Mesenchymal stem cell (in vitro differentiated cells and primary cell): ENCODE results near the gene TNIP1.

Source experiments
- DNase-seq: peaks from one replicate; pipeline ENCODE4 v3.0.0-alpha.2; 2013
- H2AFZ ChIP-seq: one replicate; pipeline ENCODE4 v1.6.1; 2013; ENCODE audit warnings: low read depth, mild to moderate bottlenecking, control low read depth, inconsistent platforms, low read length, moderate library complexity
- H2AK5ac ChIP-seq: 2 replicates; pipeline ENCODE4 v1.6.1; 2013; ENCODE audit warnings: low read length, moderate library complexity, mild to moderate bottlenecking, inconsistent platforms; ENCODE audit not compliant: severe bottlenecking
- H2BK120ac ChIP-seq: one replicate; pipeline ENCODE4 v1.6.1; 2013; ENCODE audit warnings: low read depth, mild to moderate bottlenecking, inconsistent platforms, low read length, moderate library complexity
- H2BK12ac ChIP-seq, 2 experiments: one replicate each; pipeline ENCODE4 v1.6.1; 2013; ENCODE audit warnings: inconsistent platforms in 2 of 2, low read length in 2 of 2, mild to moderate bottlenecking in 2 of 2, moderate library complexity in 2 of 2, control low read depth in 1 of 2
- H2BK15ac ChIP-seq: one replicate; pipeline ENCODE4 v1.6.1; 2013; ENCODE audit warnings: mild to moderate bottlenecking, low read depth, inconsistent platforms; ENCODE audit not compliant: poor library complexity, severe bottlenecking
- H2BK5ac ChIP-seq: 2 replicates; pipeline ENCODE4 v1.6.1; 2013; ENCODE audit warnings: low read depth, mild to moderate bottlenecking, low read length, control low read depth, inconsistent platforms; ENCODE audit not compliant: poor library complexity, severe bottlenecking
- H3K14ac ChIP-seq, 2 experiments: one replicate each; pipeline ENCODE4 v1.6.1; 2013; ENCODE audit warnings: inconsistent platforms in 2 of 2, low read length in 2 of 2, control low read depth in 1 of 2, mild to moderate bottlenecking in 1 of 2, moderate library complexity in 1 of 2
- H3K18ac ChIP-seq, 2 experiments: one replicate each; pipeline ENCODE4 v1.6.1; 2013; ENCODE audit warnings: inconsistent platforms in 2 of 2, low read length in 2 of 2, control low read depth in 1 of 2, low read depth in 1 of 2, mild to moderate bottlenecking in 1 of 2
- H3K23ac ChIP-seq, 2 experiments: one replicate each; pipeline ENCODE4 v1.6.1; 2013; ENCODE audit warnings: inconsistent platforms in 2 of 2, low read length in 2 of 2, mild to moderate bottlenecking in 2 of 2, moderate library complexity in 2 of 2, control low read depth in 1 of 2
- H3K27ac ChIP-seq: 2 replicates; pipeline ENCODE4 v1.5.1; 2013; ENCODE audit warnings: mild to moderate bottlenecking, moderate library complexity, low read length, control low read depth, inconsistent platforms; ENCODE audit not compliant: poor library complexity, severe bottlenecking
- H3K27me3 ChIP-seq, 2 experiments: 2 replicates each; pipeline versions ENCODE4 v1.6.1 to v1.7.0; 2013; ENCODE audit warnings: low read length in 2 of 2, mild to moderate bottlenecking in 2 of 2, moderate library complexity in 2 of 2, control low read depth in 1 of 2, inconsistent platforms in 1 of 2; ENCODE audit not compliant: control insufficient read depth in 1 of 2, insufficient read depth in 1 of 2
- H3K36me3 ChIP-seq, 2 experiments: 2 replicates each; pipeline versions ENCODE4 v1.6.1 to v1.7.0; 2013; ENCODE audit warnings: low read length in 2 of 2, control low read depth in 1 of 2, inconsistent platforms in 1 of 2, low read depth in 1 of 2, mild to moderate bottlenecking in 1 of 2; ENCODE audit not compliant: insufficient read depth in 2 of 2, control insufficient read depth in 1 of 2
- H3K4ac ChIP-seq, 2 experiments: one replicate each; pipeline ENCODE4 v1.6.1; 2013; ENCODE audit warnings: inconsistent platforms in 2 of 2, low read length in 2 of 2, mild to moderate bottlenecking in 2 of 2, moderate library complexity in 2 of 2, control low read depth in 1 of 2, low read depth in 1 of 2
- H3K4me1 ChIP-seq: 2 replicates; pipeline ENCODE4 v1.6.1; 2013; ENCODE audit warnings: low read depth, low read length, control low read depth; ENCODE audit not compliant: control insufficient read depth, insufficient read depth
- H3K4me2 ChIP-seq: 2 replicates; pipeline ENCODE4 v1.6.1; 2013; ENCODE audit warnings: low read length, mild to moderate bottlenecking, inconsistent platforms; ENCODE audit not compliant: poor library complexity, severe bottlenecking
- H3K4me3 ChIP-seq, 2 experiments: 2 replicates each; pipeline versions ENCODE4 v1.5.1 to v1.7.0; 2013; ENCODE audit warnings: low read length in 2 of 2, mild to moderate bottlenecking in 2 of 2, control low read depth in 1 of 2, low read depth in 1 of 2; ENCODE audit not compliant: insufficient read depth in 1 of 2
- H3K79me1 ChIP-seq: replicated peaks from 2 replicates; pipeline ENCODE4 v1.6.1; 2013; ENCODE audit warnings: mild to moderate bottlenecking, control low read depth, low read length, inconsistent platforms; ENCODE audit not compliant: poor library complexity, severe bottlenecking
- H3K9ac ChIP-seq: 2 replicates; pipeline ENCODE4 v1.7.0; 2013; ENCODE audit warnings: mild to moderate bottlenecking, low read length, moderate library complexity
- H3K9me3 ChIP-seq: 2 replicates; pipeline ENCODE4 v1.7.0; 2013; ENCODE audit warnings: mild to moderate bottlenecking, low read length; ENCODE audit not compliant: control insufficient read depth
- H4K8ac ChIP-seq: one replicate; pipeline ENCODE4 v1.6.1; 2013; ENCODE audit warnings: inconsistent platforms, mild to moderate bottlenecking, low read length, moderate library complexity
- H4K91ac ChIP-seq: one replicate; pipeline ENCODE4 v1.6.1; 2013; ENCODE audit warnings: mild to moderate bottlenecking, low read length, inconsistent platforms
- WGBS: methylation state at CpG from one replicate; pipeline ENCODE4 v1.1.7; 2013; ENCODE audit warnings: mixed read lengths; 5-methylcytosine and 5-hydroxymethylcytosine counted together

TNIP1 gene

DNA sequence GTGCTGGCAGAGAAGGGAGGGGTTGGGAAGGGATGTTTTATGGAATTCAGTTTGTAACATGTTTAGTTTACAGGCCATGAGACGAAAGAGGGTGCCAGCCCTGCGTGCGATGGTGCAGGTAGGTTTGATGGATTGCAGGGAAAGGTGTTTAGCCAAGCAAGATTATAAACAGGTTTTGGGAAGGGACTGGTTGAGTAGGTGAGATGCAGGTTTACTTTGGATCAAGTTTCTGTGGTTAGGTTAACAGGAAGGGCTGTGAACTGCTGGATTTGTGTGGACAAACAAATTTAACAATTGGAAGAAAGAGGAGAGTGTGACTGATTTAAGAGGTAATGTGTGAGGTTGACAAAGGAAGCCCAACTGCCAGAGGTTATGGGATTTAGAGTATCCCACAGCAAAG, 93.1 kb downstream of the TNIP1 start:
- Histone ChIP-seq H4K8ac (no peak overlapping the region), H3K79me1 (no peaks in the 10 kb centered on the region)
- 88% methylated on average over 3 of the region's 3 CpGs for WGBS

More for the DNA sequence above, 93.1 kb downstream of the TNIP1 start:
- no peak for DNase-seq
- Histone ChIP-seq H3K4me3 (no peak overlapping the region), H3K27ac (no peak overlapping the region), H3K4me2 (no peak overlapping the region), H2BK12ac (no peak overlapping the region), H3K4ac (no peak overlapping the region), H4K91ac (no peak overlapping the region), H2BK15ac (no peak overlapping the region), H3K9me3 (peaks cover 83% of the 10 kb centered on the region), H2AFZ (no peak overlapping the region), H3K27me3 (no peaks in the 10 kb centered on the region), H3K36me3 (no peaks in the 10 kb centered on the region), H3K4me1 (no peaks in the 10 kb centered on the region), H2BK5ac (no peak overlapping the region), H3K9ac (no peak overlapping the region), H3K14ac (no peak overlapping the region), H2BK120ac (no peak overlapping the region), H3K23ac (no peak overlapping the region), H2AK5ac (no peak overlapping the region), H3K18ac (no peak overlapping the region)
